Dendritic cell treated with granulocyte-macrophage colony-stimulating factor and Interleukin-4, amounts not matched to agents 40 ng/mL and 50 ng/mL, for 4 days (primary cell): Measurements from ENCODE around the gene ZBTB20.

Experiments used
- H3K27ac Mint-ChIP-seq: one replicate; pipeline ENCODE4 v1.8.0; 2022; ENCODE audit warnings: mild to moderate bottlenecking, mixed read lengths
- H3K27me3 Mint-ChIP-seq: one replicate; pipeline ENCODE4 v1.8.0; 2022; ENCODE audit warnings: mild to moderate bottlenecking, mixed read lengths
- H3K36me3 Mint-ChIP-seq: one replicate; pipeline ENCODE4 v1.8.0; 2022; ENCODE audit warnings: low read depth, mixed read lengths
- H3K4me1 Mint-ChIP-seq: one replicate; pipeline ENCODE4 v1.8.0; 2022; ENCODE audit warnings: low read depth, mixed read lengths
- H3K4me3 Mint-ChIP-seq: one replicate; pipeline ENCODE4 v1.8.0; 2022; ENCODE audit warnings: mild to moderate bottlenecking, moderate library complexity, mixed read lengths
- H3K9me3 Mint-ChIP-seq: one replicate; pipeline ENCODE4 v1.8.0; 2022; ENCODE audit warnings: mixed read lengths
- intact Hi-C: fragments of 100-400 bp; cut with micrococcal nuclease; formaldehyde crosslinking; loops from one replicate; pipeline ENCODE4 v1.15.0; 2022

Gene ZBTB20

DNA sequence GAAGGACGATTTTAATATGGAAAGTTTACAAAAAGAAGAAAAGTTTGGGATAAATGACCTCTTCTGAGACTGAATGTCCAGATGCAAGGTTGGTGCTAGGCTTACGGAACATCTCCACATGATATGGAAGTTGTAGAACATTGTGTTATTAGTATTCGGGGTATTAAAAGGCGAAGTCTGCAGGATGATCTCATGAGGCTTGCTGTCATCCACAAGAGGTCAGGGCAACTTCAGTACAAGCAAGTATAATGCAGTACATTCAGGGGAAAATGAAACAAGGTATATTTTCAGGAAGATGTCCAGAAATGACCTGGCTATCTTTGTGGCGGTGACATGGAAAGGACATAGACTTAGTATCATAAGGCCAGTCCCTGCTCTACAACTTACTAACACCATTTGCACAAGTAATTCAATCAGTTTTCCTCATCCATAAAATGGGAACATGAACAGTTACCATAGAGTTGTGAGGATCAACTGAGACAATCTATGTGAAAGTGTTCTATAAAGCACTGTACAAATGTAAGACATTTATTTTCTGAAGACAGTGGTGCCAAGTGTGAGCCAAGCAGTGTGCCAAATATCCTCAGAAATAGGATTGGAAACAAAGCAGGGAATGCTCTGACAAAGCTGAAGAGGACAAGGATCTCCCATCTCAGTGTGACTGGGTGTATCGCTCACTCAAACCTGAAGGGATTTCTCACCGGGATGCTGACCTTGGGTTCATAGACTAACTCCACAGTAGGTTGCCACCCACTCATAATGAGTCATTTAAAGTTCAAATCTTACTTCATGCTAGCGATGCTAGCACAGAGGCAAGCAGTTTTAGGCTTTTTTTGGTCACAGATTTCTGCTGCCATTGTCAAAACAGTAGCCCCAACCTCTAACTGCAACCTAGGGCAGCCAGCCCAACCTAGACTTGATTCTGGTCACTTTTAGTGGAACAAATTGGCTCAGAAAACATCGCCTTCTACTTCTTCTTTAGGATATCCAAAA is 735.0 kb downstream of the ZBTB20 start:
- intact Hi-C loops: no loop called here
- Mint-ChIP-seq H3K27me3 (no peaks in the 10 kb centered on the region), H3K9me3 (no peaks in the 10 kb centered on the region), H3K4me3 (no peak overlapping the region), H3K4me1 (no peaks in the 10 kb centered on the region), H3K36me3 (no peaks in the 10 kb centered on the region), H3K27ac (no peak overlapping the region)

DNA sequence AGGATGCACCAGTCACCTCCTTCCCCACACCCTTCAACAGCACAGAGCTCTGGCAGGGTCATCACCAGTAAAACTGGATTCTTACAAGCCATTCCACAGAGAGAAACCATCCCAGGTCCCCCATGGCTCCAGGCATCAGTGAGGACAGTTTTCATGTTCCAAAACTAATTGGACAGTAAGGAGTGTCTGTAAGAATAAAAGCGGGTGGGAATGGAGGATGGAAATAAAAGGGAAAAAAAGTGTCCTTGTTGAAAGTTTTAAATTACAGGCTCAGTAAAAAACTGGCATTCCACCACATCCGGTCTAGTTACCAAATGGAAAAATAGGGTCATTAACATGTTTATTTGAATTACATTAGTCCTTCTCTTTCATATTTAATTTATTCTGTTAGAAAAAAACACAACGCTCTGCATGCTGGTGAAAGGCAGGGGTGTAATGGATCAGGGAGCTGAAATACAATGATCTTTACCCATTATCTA is 735.9 kb downstream of the ZBTB20 start:
- Mint-ChIP-seq H3K27ac (no peak overlapping the region), H3K36me3 (no peaks in the 10 kb centered on the region), H3K4me1 (no peaks in the 10 kb centered on the region), H3K27me3 (no peaks in the 10 kb centered on the region), H3K9me3 (no peaks in the 10 kb centered on the region), H3K4me3 (no peak overlapping the region)
- intact Hi-C loops: no loop called here

DNA sequence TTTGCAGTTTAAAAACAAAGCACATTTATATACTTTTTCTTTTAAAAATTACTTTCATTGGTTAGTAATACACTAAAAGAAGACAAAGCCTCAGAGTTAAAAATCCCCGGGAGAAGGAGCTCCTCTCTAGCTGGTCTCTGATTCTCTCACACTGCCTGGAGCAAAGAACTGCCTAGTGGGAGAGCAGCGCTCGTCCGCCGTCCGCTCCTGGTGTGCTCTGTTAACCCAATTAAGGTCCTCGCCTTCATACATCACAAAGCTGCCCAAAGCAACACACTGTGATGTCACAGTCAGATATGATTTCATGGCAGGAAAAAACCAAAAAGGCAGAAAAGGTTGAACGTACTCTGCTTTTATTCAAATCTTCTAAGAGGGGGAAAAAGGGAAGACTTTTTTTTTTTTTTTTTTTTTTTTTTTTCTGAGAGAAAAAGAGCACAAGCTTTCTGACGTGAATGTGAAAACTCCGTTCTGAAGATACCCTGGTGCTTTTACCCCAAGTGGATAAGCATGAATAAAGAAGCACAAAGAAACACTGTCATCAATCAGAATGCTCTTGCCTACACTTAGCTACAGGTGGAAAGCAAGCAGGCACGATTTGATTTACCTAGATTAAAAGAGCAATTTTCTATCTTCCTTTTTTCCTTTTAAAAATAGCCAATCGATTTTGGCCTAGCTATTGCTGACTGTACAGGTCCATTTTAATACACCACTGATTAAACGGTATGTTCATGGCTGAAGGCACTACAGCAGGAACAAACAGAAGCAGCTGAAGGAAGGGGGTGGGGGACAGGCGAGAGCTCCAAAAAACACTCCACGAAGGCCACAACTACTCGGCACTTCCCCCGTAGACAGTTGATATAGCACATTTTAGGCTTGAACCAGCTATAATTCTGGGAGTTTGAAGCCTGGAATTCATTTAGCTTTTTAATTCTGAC is 738.1 kb downstream of the ZBTB20 start:
- Mint-ChIP-seq H3K36me3 (no peaks in the 10 kb centered on the region), H3K4me1 (no peaks in the 10 kb centered on the region), H3K4me3 (no peak overlapping the region), H3K27ac (no peak overlapping the region), H3K9me3 (no peaks in the 10 kb centered on the region), H3K27me3 (no peaks in the 10 kb centered on the region)
- intact Hi-C loops: no loop called here

DNA sequence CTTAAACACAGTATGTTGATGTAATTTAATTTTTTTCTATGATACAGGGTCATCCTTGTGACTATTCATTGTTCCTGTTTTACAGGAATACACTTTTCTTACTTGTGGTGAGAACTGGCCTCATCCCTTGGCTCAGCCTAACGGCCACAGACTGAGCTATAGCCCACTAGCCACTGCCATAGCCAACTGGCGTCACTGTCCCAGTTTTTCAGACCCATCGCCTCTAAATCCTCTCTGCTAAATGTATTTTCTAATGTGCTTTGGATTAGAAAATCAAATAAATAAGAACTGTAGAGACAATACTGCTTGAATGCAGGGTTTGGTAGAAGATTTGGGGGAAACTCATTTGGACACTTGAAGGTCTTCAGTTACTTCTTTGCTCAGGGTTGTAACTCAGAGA is 740.2 kb downstream of the ZBTB20 start:
- no peak overlapping the region for H3K4me3 Mint-ChIP-seq
- no peak overlapping the region for H3K27ac Mint-ChIP-seq
- intact Hi-C loops: no loop called here
- no peaks in the 10 kb centered on the region for H3K9me3 Mint-ChIP-seq
- H3K4me1 Mint-ChIP-seq: no peaks in the 10 kb centered on the region
- no peaks in the 10 kb centered on the region for H3K36me3 Mint-ChIP-seq
- H3K27me3 Mint-ChIP-seq: no peaks in the 10 kb centered on the region

DNA sequence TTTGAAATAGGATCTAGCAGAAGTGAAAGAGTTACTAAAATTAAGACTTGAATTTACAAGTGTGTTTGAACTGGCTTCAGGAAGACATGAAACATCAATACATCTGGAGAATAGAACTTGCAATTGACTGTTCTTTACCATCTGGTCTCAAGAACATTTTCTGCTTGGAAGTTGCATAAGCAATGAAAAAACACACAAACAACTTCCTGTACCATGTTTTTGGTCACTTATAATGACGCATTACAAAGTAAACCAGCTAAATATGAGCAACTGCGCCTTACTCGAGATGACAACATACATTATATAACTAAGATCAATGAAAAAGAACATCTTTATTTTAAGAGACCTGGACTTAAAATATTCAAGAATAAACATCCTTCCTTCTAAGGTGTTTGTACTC is 740.8 kb downstream of the ZBTB20 start:
- Mint-ChIP-seq H3K27ac (no peak overlapping the region), H3K4me1 (no peaks in the 10 kb centered on the region), H3K36me3 (no peaks in the 10 kb centered on the region), H3K27me3 (no peaks in the 10 kb centered on the region), H3K9me3 (no peaks in the 10 kb centered on the region), H3K4me3 (no peak overlapping the region)
- intact Hi-C loops: no loop called here

DNA sequence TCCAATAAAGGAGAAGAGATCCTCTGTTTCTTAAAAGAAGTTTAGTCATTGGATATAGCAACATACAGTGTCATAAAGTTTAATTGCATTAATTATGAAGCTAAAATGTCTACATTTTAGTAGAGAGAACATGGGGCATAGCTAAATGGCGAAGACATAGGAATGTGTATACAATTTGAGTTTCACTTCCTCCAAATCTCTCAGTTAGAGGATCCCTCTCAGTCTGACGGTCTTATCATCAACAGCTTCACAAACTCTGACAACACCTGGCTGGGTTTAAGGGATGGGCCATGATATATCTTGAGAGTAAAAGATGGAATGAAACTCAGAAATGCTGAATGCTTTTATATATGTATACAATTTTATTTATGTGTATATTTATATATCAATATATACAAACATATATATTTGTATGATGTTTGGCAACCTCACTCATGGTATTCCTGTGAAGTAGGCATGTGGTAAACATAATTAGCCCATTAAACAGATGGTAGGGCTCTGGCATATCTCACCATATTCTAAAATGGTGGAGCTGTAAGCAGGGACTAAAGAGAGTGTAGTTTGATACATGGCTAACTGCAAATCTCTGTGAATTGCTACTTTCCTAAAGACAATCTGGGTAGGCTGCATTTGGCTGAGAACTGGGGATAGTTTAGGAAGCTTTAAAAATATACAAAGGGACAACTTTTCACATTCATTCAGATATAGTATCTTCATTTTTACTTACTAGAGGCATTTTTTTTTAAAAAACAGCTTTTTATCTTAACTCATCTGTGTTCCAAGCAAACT is 741.7 kb downstream of the ZBTB20 start:
- no peak overlapping the region for H3K4me3 Mint-ChIP-seq
- no peaks in the 10 kb centered on the region for H3K9me3 Mint-ChIP-seq
- no peaks in the 10 kb centered on the region for H3K4me1 Mint-ChIP-seq
- H3K27me3 Mint-ChIP-seq: no peaks in the 10 kb centered on the region
- no peaks in the 10 kb centered on the region for H3K36me3 Mint-ChIP-seq
- H3K27ac Mint-ChIP-seq: no peak overlapping the region
- intact Hi-C loops: no loop called here

DNA sequence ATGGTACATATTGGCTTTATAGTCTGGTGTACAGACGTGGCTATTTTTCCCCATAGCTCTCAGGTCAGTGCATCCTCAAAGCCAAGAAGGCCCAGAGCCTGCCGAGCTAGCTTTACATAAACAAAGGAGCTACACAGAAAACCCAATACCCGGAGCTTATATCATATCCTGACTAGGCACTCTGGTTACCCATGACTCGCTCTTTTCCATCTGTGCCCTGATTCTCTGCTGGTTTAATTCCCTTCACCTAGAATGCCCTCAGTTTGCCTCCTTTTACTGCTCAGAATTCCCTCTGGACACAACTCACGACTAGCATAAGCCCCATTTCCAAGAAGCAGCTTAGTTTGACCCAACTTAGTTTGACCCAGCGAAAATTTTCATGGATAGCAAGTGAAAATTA is 742.5 kb downstream of the ZBTB20 start:
- H3K27me3 Mint-ChIP-seq: no peaks in the 10 kb centered on the region
- no peak overlapping the region for H3K27ac Mint-ChIP-seq
- H3K36me3 Mint-ChIP-seq: no peaks in the 10 kb centered on the region
- intact Hi-C loops: no loop called here
- no peaks in the 10 kb centered on the region for H3K9me3 Mint-ChIP-seq
- no peaks in the 10 kb centered on the region for H3K4me1 Mint-ChIP-seq
- no peak overlapping the region for H3K4me3 Mint-ChIP-seq

DNA sequence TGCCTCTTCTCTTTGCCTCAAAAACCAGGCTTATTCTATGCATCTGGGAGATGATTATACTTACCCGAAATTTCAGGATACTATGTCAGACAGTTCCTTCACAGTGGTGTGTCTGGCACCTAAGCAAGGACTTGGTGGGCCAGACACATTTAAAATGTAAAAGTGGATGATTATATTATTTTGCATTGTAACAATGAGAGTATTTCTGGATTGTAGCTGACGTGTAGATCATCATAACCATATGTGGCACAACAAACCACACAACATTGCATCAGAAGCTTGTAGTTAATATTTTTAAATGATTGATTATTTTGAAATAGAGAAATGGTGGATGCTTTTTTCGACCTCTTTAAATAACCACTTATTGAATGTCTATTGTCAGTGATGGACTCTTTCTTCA is 744.2 kb downstream of the ZBTB20 start:
- intact Hi-C loops: no loop called here
- no peaks in the 10 kb centered on the region for H3K9me3 Mint-ChIP-seq
- H3K36me3 Mint-ChIP-seq: no peaks in the 10 kb centered on the region
- H3K27me3 Mint-ChIP-seq: no peaks in the 10 kb centered on the region
- H3K4me3 Mint-ChIP-seq: no peak overlapping the region
- no peak overlapping the region for H3K27ac Mint-ChIP-seq
- H3K4me1 Mint-ChIP-seq: no peaks in the 10 kb centered on the region

DNA sequence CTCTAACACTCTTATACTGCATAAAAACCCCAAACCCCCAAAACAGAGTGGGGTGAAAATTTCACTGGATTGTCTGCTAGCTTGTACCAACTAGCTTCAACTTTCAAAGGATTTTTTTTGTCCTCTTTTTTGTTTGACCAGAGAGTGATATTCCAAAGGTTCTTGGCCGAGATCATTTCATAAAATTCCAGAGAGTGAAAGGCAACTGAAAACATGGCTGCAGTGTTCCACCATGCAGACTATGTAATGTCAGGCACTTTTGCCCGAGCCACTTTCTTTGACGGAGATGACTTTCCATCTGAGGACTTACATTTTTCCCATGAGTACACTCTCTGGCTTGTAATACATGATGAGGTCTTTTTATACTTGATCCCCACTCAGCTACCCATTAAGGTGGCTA is 745.7 kb downstream of the ZBTB20 start:
- H3K27me3 Mint-ChIP-seq: no peaks in the 10 kb centered on the region
- H3K4me3 Mint-ChIP-seq: no peak overlapping the region

DNA sequence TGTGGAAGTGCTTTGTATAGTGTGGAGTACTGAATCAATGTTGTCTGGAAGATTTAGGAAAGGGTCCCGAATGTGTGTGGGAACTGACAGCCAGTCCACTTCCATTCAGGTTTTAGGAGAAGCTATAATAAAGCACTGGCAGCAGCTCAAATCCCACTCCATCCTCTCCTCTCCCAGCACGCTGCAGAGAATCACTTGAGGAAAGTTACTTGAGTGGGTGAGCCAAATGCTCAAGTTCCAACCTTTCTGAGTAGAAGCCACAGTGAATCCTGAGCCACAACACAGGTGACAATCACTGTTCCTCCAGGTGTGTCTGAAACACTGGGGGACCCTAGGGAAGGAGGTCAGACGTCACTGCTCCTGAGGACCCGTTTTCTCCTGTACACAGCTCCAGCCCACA is 746.7 kb downstream of the ZBTB20 start:
- no peak overlapping the region for H3K4me3 Mint-ChIP-seq
- no peaks in the 10 kb centered on the region for H3K9me3 Mint-ChIP-seq
- intact Hi-C loops: no loop called here
- no peaks in the 10 kb centered on the region for H3K27me3 Mint-ChIP-seq
- H3K27ac Mint-ChIP-seq: no peak overlapping the region
- H3K4me1 Mint-ChIP-seq: no peaks in the 10 kb centered on the region
- H3K36me3 Mint-ChIP-seq: no peaks in the 10 kb centered on the region

More for the DNA sequence above, 745.7 kb downstream of the ZBTB20 start:
- Mint-ChIP-seq H3K36me3 (no peaks in the 10 kb centered on the region), H3K4me1 (no peaks in the 10 kb centered on the region), H3K9me3 (no peaks in the 10 kb centered on the region), H3K27ac (no peak overlapping the region)
- intact Hi-C loops: no loop called here

DNA sequence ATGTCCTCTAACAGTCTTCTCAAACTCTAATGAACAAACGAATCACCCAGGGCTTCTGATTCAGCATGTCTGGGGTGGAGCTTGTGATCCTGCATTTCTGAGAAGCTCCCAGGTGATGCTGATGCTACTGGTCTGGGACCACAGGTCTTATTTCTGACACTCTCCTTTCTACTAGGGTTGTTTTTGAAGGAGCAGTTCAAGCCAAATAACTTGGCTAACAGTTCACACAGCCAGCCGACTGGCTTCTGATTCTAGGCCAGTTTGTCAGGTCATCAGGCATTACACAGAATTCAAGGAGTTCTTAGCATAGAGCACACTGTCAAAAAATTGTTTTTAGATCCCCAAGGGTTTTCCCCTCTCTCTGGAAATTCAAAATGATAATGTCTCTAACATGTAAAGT is 752.5 kb downstream of the ZBTB20 start:
- Mint-ChIP-seq H3K27me3 (no peaks in the 10 kb centered on the region), H3K36me3 (no peaks in the 10 kb centered on the region), H3K27ac (no peak overlapping the region), H3K9me3 (no peaks in the 10 kb centered on the region), H3K4me1 (no peaks in the 10 kb centered on the region), H3K4me3 (no peak overlapping the region)
- intact Hi-C loops: no loop called here

DNA sequence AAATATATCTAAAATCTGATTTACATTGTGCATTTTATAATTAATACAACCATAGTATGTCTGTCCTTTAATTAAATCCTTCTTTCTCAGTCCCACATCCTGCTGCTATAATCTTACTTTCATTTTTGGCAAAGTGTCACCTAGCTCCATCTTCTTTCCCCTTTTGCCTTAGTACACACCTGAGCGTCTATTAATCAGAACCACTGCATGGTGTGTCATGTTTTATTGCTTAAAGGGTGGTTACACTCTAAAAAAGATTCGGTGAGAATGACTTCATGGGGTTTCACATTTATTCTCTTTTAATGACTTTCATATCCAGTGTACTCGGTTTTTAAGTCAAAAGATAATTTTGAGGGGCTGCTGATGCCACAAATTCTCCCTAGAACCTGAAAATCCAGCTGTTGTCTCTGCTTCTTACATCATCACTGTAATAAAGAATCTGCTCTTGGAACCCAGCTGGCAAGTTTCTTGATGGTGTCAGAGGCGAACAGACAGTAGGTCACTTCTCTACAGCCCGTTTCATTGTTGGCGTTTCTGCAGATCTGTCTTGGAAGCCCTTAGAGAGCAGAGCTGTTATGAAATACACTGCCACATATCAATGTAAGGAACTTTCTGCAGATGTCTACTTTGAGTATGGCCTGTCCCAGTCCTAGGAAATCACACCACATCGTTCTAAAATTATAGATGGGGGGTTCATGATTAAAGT is 753.6 kb downstream of the ZBTB20 start:
- Mint-ChIP-seq H3K36me3 (peaks cover 4% of the 10 kb centered on the region), H3K9me3 (no peaks in the 10 kb centered on the region)
- intact Hi-C loops: no loop called here

DNA sequence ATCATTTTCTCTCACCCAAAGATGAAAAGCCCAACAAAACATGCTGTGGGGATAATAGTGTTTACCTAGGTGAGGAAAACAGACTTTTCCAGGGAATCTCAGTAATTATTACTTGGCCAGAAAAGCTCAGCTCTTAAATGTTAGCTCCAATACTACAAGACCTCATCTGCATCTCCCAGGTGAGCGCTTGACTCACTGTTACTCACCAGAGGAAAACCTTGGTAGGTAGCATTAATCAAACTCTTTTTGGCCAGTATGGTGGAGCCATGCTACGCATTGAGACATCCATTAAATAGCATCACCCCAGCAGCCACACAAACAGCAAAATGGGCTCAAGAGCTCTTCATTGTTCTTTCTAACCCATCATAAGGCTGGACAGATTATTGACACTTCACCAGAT is 754.3 kb downstream of the ZBTB20 start:
- intact Hi-C loops: no loop called here
- Mint-ChIP-seq H3K36me3 (peaks cover 8% of the 10 kb centered on the region), H3K27ac (no peak overlapping the region), H3K4me1 (peaks cover 4% of the 10 kb centered on the region), H3K9me3 (no peaks in the 10 kb centered on the region), H3K4me3 (no peak overlapping the region), H3K27me3 (no peaks in the 10 kb centered on the region)

More for the DNA sequence above, 753.6 kb downstream of the ZBTB20 start:
- Mint-ChIP-seq H3K4me3 (no peak overlapping the region), H3K27me3 (no peaks in the 10 kb centered on the region), H3K4me1 (peaks cover 4% of the 10 kb centered on the region), H3K27ac (no peak overlapping the region)
